Inferior parietal cortex (tissue), 1 donor: ENCODE data around the gene CTSL.

ENCODE experiments used
- DNase-seq: peaks from one replicate; pipeline ENCODE4 v3.0.0-alpha.2; 2016; ENCODE audit errors: extremely low spot score

Gene CTSL

GRCh38 chr9:87725900-87726709 lies at the start of gene CTSL:
Gene CTSL (plus strand): TSS chr9:87726119. CDS start chr9:87727604, 1,485 bp downstream.
- peak; percentile 92 for DNase-seq

- DNase-seq: no peak
These were observed 48.7 kb upstream of the CTSL start for GRCh38 chr9:87676976-87677775.

- DNase-seq: no peak
These were observed 47.9 kb upstream of the CTSL start for GRCh38 chr9:87677776-87678587.

GRCh38 chr9:87678650-87679355 lies 47.1 kb upstream of the CTSL start:
- DNase-seq: peak; percentile 91

- no peak for DNase-seq
These were observed 44.5 kb upstream of the CTSL start for GRCh38 chr9:87681271-87682061.

GRCh38 chr9:87682085-87682484 lies 43.8 kb upstream of the CTSL start:
- DNase-seq: no peak

- no peak for DNase-seq
These were observed 43.3 kb upstream of the CTSL start for GRCh38 chr9:87682618-87683017.

- DNase-seq: no peak
These were observed 41.9 kb upstream of the CTSL start for GRCh38 chr9:87683751-87684626.

- DNase-seq: peak; percentile 81
These were observed 41.2 kb upstream of the CTSL start for GRCh38 chr9:87684627-87685219.

GRCh38 chr9:87685441-87685840 lies 40.5 kb upstream of the CTSL start:
- no peak for DNase-seq

GRCh38 chr9:87685871-87686519 lies 39.9 kb upstream of the CTSL start:
- DNase-seq: no peak

GRCh38 chr9:87686520-87687090 lies 39.3 kb upstream of the CTSL start:
- no peak for DNase-seq

- no peak for DNase-seq
These were observed 38.7 kb upstream of the CTSL start for GRCh38 chr9:87687207-87687606.

- no peak for DNase-seq
These were observed 31.6 kb upstream of the CTSL start for GRCh38 chr9:87694236-87694755.

GRCh38 chr9:87695523-87695922 lies 30.4 kb upstream of the CTSL start:
- no peak for DNase-seq

GRCh38 chr9:87696641-87697040 lies 29.3 kb upstream of the CTSL start:
- DNase-seq: no peak

- no peak for DNase-seq
These were observed 27.7 kb upstream of the CTSL start for GRCh38 chr9:87698069-87698809.
